H1 (cell line): ENCODE data around the gene ECI1. TPM values are rescaled to one million over a fixed set of nuclear protein-coding genes. Genes with fewer than 3 reads are reported as not detected.

ENCODE experiments used
- CTCF ChIA-PET: fragments of 300-600 bp; sonication (Branson Sonifier 250); formaldehyde crosslinking; loops from one replicate; lab custom pipeline; 2021; ENCODE audit not compliant: partially characterized antibody; lab: Charles Lee
- POLR2A ChIA-PET: fragments of 300-600 bp; sonication (Branson Sonifier 250); formaldehyde crosslinking; loops from one replicate; lab custom pipeline; 2021; ENCODE audit warnings: inconsistent platforms; ENCODE audit not compliant: partially characterized antibody; lab: Charles Lee
- DNase-seq, 2 experiments: peaks; one replicate each; pipeline versions ENCODE4 v3.0.0 to v3.0.0-alpha.2; 2010 to 2022; ENCODE audit warnings: low spot score in 2 of 2, low read depth in 1 of 2, mixed read lengths in 1 of 2
- FAIRE-seq: peaks from 2 replicates; lab custom pipeline; 2011; peaks lifted over from hg19 to GRCh38; lab: Jason Lieb, UNC
- H2AFZ ChIP-seq: 2 replicates; pipeline ENCODE4 v1.8.1; 2012; ENCODE audit warnings: low read length, inconsistent platforms
- H2AK5ac ChIP-seq: 2 replicates; pipeline ENCODE4 v1.6.1; 2013; ENCODE audit warnings: low read depth, low read length
- H2BK120ac ChIP-seq: replicated peaks from 2 replicates; pipeline ENCODE3; 2013; ENCODE audit warnings: low read depth, low read length, inconsistent platforms
- H2BK12ac ChIP-seq: 2 replicates; pipeline ENCODE4 v1.6.1; 2013; ENCODE audit warnings: low read depth, low read length
- H2BK15ac ChIP-seq: 2 replicates; pipeline ENCODE4 v1.6.1; 2013; ENCODE audit warnings: low read length
- H2BK20ac ChIP-seq: 2 replicates; pipeline ENCODE4 v1.6.1; 2013; ENCODE audit warnings: low read length
- H2BK5ac ChIP-seq: 2 replicates; pipeline ENCODE4 v1.6.1; 2013; ENCODE audit warnings: low read depth, low read length
- H3K14ac ChIP-seq: 2 replicates; pipeline ENCODE4 v1.6.1; 2013; ENCODE audit warnings: inconsistent platforms; ENCODE audit not compliant: insufficient read length
- H3K18ac ChIP-seq: 2 replicates; pipeline ENCODE4 v1.6.1; 2013; ENCODE audit warnings: low read length; ENCODE audit errors: extremely low read depth
- H3K23ac ChIP-seq: 2 replicates; pipeline ENCODE4 v1.6.1; 2013; ENCODE audit warnings: inconsistent platforms; ENCODE audit not compliant: insufficient read length
- H3K23me2 ChIP-seq: 2 replicates; pipeline ENCODE4 v1.6.1; 2013; ENCODE audit warnings: low read depth, low read length
- H3K27ac ChIP-seq: 2 replicates; pipeline ENCODE4 v1.6.1; 2011; ENCODE audit warnings: low read depth, low read length, inconsistent platforms
- H3K27me3 ChIP-seq, 4 experiments: replicated peaks in 1 of 4; 1 replicate in 1 of 4; 2 replicates in 3 of 4; pipeline versions ENCODE4 v1.6.1 to v1.8.1; 2011 to 2013; ENCODE audit warnings: low read length in 3 of 4, mild to moderate bottlenecking in 3 of 4, inconsistent platforms in 2 of 4, mixed read lengths in 2 of 4, moderate library complexity in 1 of 4; ENCODE audit not compliant: control insufficient read depth in 3 of 4, insufficient read depth in 3 of 4; ENCODE audit errors: extremely low read depth in 1 of 4
- H3K36me3 ChIP-seq, 4 experiments: 2 replicates each; pipeline versions ENCODE4 v1.6.1 to v1.8.1; 2011 to 2013; ENCODE audit warnings: mild to moderate bottlenecking in 4 of 4, low read length in 3 of 4, moderate library complexity in 2 of 4, control low read depth in 1 of 4, inconsistent platforms in 1 of 4; ENCODE audit not compliant: insufficient read depth in 4 of 4, control insufficient read depth in 2 of 4
- H3K4ac ChIP-seq: replicated peaks from 2 replicates; pipeline ENCODE3; 2013; ENCODE audit warnings: low read length, low read depth, mixed read lengths, inconsistent platforms; ENCODE audit not compliant: insufficient read length
- H3K4me1 ChIP-seq, 4 experiments: replicated peaks in 1 of 4; 1 replicate in 1 of 4; 2 replicates in 3 of 4; pipeline versions ENCODE4 v1.6.1 to v1.8.1; 2011 to 2013; ENCODE audit warnings: low read length in 3 of 4, inconsistent platforms in 2 of 4, mixed read lengths in 1 of 4; ENCODE audit not compliant: insufficient read depth in 4 of 4, control insufficient read depth in 3 of 4
- H3K4me2 ChIP-seq, 2 experiments: 2 replicates each; pipeline versions ENCODE4 v1.6.1 to v1.8.1; 2011 to 2013; ENCODE audit warnings: low read depth in 2 of 2, low read length in 2 of 2, control low read depth in 1 of 2, inconsistent platforms in 1 of 2, mild to moderate bottlenecking in 1 of 2; ENCODE audit not compliant: insufficient read depth in 1 of 2
- H3K4me3 ChIP-seq, 4 experiments: fragments of 200-600, 300-600 bp in 1 of 4; sonication (generic), shearing (Covaris generic), sonication (Bioruptor Twin) in 1 of 4; 2 replicates each; pipeline versions ENCODE4 v1.5.1 to v1.8.1; 2011 to 2016; ENCODE audit warnings: low read length in 4 of 4, low read depth in 3 of 4, control low read depth in 2 of 4, inconsistent platforms in 2 of 4, mild to moderate bottlenecking in 2 of 4, mixed read lengths in 1 of 4, moderate library complexity in 1 of 4; ENCODE audit not compliant: insufficient read depth in 2 of 4; ENCODE audit errors: extremely low read depth in 1 of 4
- H3K56ac ChIP-seq: replicated peaks from 2 replicates; pipeline ENCODE3; 2013; ENCODE audit warnings: low read depth, mild to moderate bottlenecking, mixed read lengths, low read length, inconsistent platforms; ENCODE audit not compliant: insufficient read length
- H3K79me1 ChIP-seq: 2 replicates; pipeline ENCODE4 v1.6.1; 2013; ENCODE audit warnings: low read depth, low read length, control low read depth
- H3K79me2 ChIP-seq, 2 experiments: 2 replicates each; pipeline versions ENCODE4 v1.6.1 to v1.8.1; 2012 to 2013; ENCODE audit warnings: low read length in 2 of 2, mild to moderate bottlenecking in 2 of 2, inconsistent platforms in 1 of 2; ENCODE audit not compliant: insufficient read depth in 2 of 2, control insufficient read depth in 1 of 2
- H3K9ac ChIP-seq, 4 experiments: replicated peaks in 1 of 4; 1 replicate in 1 of 4; 2 replicates in 3 of 4; pipeline versions ENCODE4 v1.6.1 to v1.8.1; 2011 to 2013; ENCODE audit warnings: low read depth in 3 of 4, low read length in 3 of 4, control low read depth in 2 of 4, mild to moderate bottlenecking in 2 of 4, moderate library complexity in 2 of 4, inconsistent platforms in 1 of 4; ENCODE audit errors: extremely low read depth in 1 of 4
- H3K9me3 ChIP-seq, 2 experiments: 2 replicates each; pipeline versions ENCODE4 v1.6.1 to v1.8.1; 2012 to 2013; ENCODE audit warnings: mild to moderate bottlenecking in 2 of 2, moderate library complexity in 2 of 2, control low read depth in 1 of 2, inconsistent platforms in 1 of 2, low read depth in 1 of 2, low read length in 1 of 2, mixed read lengths in 1 of 2; ENCODE audit not compliant: insufficient read depth in 2 of 2
- H4K20me1 ChIP-seq, 2 experiments: replicated peaks in 1 of 2; 2 replicates each; pipeline versions ENCODE3 to v1.8.1; 2011 to 2013; ENCODE audit warnings: inconsistent platforms in 2 of 2, low read length in 2 of 2, mild to moderate bottlenecking in 1 of 2; ENCODE audit not compliant: insufficient read depth in 2 of 2, control insufficient read depth in 1 of 2
- H4K5ac ChIP-seq: 2 replicates; pipeline ENCODE4 v1.6.1; 2013; ENCODE audit warnings: low read length, low read depth, mixed read lengths, inconsistent platforms; ENCODE audit not compliant: insufficient read length
- H4K8ac ChIP-seq: 2 replicates; pipeline ENCODE4 v1.8.0; 2013; ENCODE audit warnings: mild to moderate bottlenecking, moderate library complexity, low read length, inconsistent platforms; ENCODE audit not compliant: insufficient read depth; ENCODE audit errors: extremely low read depth
- H4K91ac ChIP-seq: replicated peaks from 2 replicates; pipeline ENCODE3; 2013; ENCODE audit warnings: low read length, mixed read lengths, inconsistent platforms; ENCODE audit not compliant: insufficient read length
- BCL11A ChIP-seq, 2 experiments: IDR thresholded peaks; one replicate each; pipeline ENCODE4 v1.6.1; 2011; ENCODE audit warnings: low read depth in 2 of 2, low read length in 2 of 2, mild to moderate bottlenecking in 2 of 2
- E2F6 ChIP-seq: IDR thresholded peaks from 2 replicates; pipeline ENCODE4 v1.6.1; 2012; ENCODE audit warnings: inconsistent platforms
- EP300 ChIP-seq, 2 experiments: IDR thresholded peaks; 1 replicate in 1 of 2; 2 replicates in 1 of 2; pipeline ENCODE4 v1.6.1; 2011 to 2012; ENCODE audit warnings: low read depth in 2 of 2, low read length in 2 of 2, mild to moderate bottlenecking in 2 of 2, borderline replicate concordance in 1 of 2, inconsistent platforms in 1 of 2, moderate library complexity in 1 of 2
- HDAC2 ChIP-seq, 2 experiments: fragments of 300-600 bp in 1 of 2; sonication (generic) in 1 of 2; IDR thresholded peaks; 2 replicates each; pipeline ENCODE4 v1.6.1; 2011 to 2012; ENCODE audit warnings: low read depth in 2 of 2, low read length in 2 of 2, mild to moderate bottlenecking in 2 of 2, moderate library complexity in 2 of 2, borderline replicate concordance in 1 of 2, inconsistent platforms in 1 of 2
- KDM4A ChIP-seq: IDR thresholded peaks from one replicate; pipeline ENCODE4 v1.7.1; 2012; ENCODE audit warnings: low read depth, mild to moderate bottlenecking, moderate library complexity, low read length, inconsistent platforms; ENCODE audit not compliant: severe bottlenecking
- POU5F1 ChIP-seq: IDR thresholded peaks from 2 replicates; pipeline ENCODE4 v1.6.1; 2011; ENCODE audit warnings: low read depth, mild to moderate bottlenecking, low read length, moderate library complexity
- RXRA ChIP-seq: IDR thresholded peaks from 2 replicates; pipeline ENCODE4 v1.6.1; 2011; ENCODE audit warnings: low read depth, mild to moderate bottlenecking, low read length, moderate library complexity; ENCODE audit not compliant: insufficient read depth
- USF2 ChIP-seq: IDR thresholded peaks from 2 replicates; pipeline ENCODE4 v1.6.1; 2011; ENCODE audit warnings: low read length, improper control_type of control experiment
- YY1 ChIP-seq: IDR thresholded peaks from 2 replicates; pipeline ENCODE4 v1.6.1; 2011; ENCODE audit warnings: low read depth, mild to moderate bottlenecking, low read length
- WGBS, 2 experiments: shearing (Covaris generic) in 1 of 2; methylation state at CpG; one replicate each; pipeline versions ENCODE4 v1.1.6 to v1.1.7; 2013 to 2015; ENCODE audit warnings: low lambda C conversion rate in 2 of 2, mixed read lengths in 2 of 2, inconsistent platforms in 1 of 2, low coverage in 1 of 2, missing lambda C conversion rate in 1 of 2; ENCODE audit not compliant: insufficient replicate concordance in 2 of 2, insufficient coverage in 1 of 2, insufficient read length in 1 of 2; ENCODE audit errors: extremely low coverage in 1 of 2, missing lambda C conversion rate in 1 of 2; 5-methylcytosine and 5-hydroxymethylcytosine counted together
- polyA plus RNA-seq, 7 experiments: library from polyadenylated mRNA; depleted of rRNA in 3 of 7; stranded (reverse) in 5 of 7; unstranded in 2 of 7; fragments of >200 nt in 5 of 7; fragments of 200-250 nt in 2 of 7; gene quantifications; 1 replicate in 5 of 7; 2 replicates in 1 of 7; 4 replicates in 1 of 7; pipeline versions ENCODE4 v1.2.1 to v1.2.3, GENCODE V29; 2011 to 2013; ENCODE audit warnings: missing spikeins in 2 of 7, mixed read lengths in 2 of 7
- total RNA-seq: library from RNA; stranded (reverse); fragmentation: NEBNext Ultra II Directional; extraction: Animal tissue kit (Norgen Biotek cat#: 25700); gene quantifications from 2 replicates; pipeline ENCODE4 v1.2.1, GENCODE V29; 2021

Gene ECI1
- total and polyA plus RNA-seq, 2 of the 8 experiments (the other 6 are each of a cell fraction or from before 2014, with no cell fraction given), result 79.5 to 151 TPM

GRCh38 chr16:2243781-2244180, 7.6 kb downstream of the ECI1 start:
- H3K4ac ChIP-seq, result no peak overlapping the region
- H2BK20ac ChIP-seq, result no peak overlapping the region
- H3K79me2 ChIP-seq, result peaks cover 0 to 5% of the 10 kb centered on the region in 2 experiments; a peak in 2 of 4 replicates
- no peak overlapping the region for H3K56ac ChIP-seq
- no peak overlapping the region for H3K18ac ChIP-seq
- no peaks in the 10 kb centered on the region; the same call in 1 of the 2 replicates for H3K79me1 ChIP-seq
- no peaks in the 10 kb centered on the region for H3K9me3 ChIP-seq
- ChIA-PET POLR2A (interaction anchor here (1.9 to 8.6 kb wide), 2 partner anchors 10 to 12 kb away, joined by 5 to 181 read pairs; partner anchors contain the start of gene ECI1), CTCF (interaction anchor here (1.1 to 2.1 kb wide), 3 partner anchors 8 to 257 kb away, joined by 4 to 10 read pairs (median 9); partner anchors contain the start of gene DNASE1L2)
- no peak overlapping the region for H3K23ac ChIP-seq
- H2BK120ac ChIP-seq, result no peak overlapping the region
- peaks cover 4 to 19% of the 10 kb centered on the region in 2 experiments for H4K20me1 ChIP-seq
- 0 out of 2 replicates have a peak overlapping the region, but pooled peaks have one; percentile 77 for H4K8ac ChIP-seq
- no peak overlapping the region for H3K4me2 ChIP-seq
- no peak overlapping the region for H2AK5ac ChIP-seq
- WGBS, 2 experiments, result 90% methylated on average over 11 of the region's 11 CpGs; no CpG with 5 or more reads in 1 of the 2 experiments
- no peak overlapping the region for H3K27ac ChIP-seq
- peaks cover 18 to 41% (median 32%) of the 10 kb centered on the region in 4 experiments for H3K36me3 ChIP-seq
- H3K27me3 ChIP-seq, result no peaks in the 10 kb centered on the region
- H3K9ac ChIP-seq, result no peak overlapping the region
- no peak overlapping the region for H3K14ac ChIP-seq
- H4K91ac ChIP-seq, result no peak overlapping the region
- no peak overlapping the region for H4K5ac ChIP-seq
- no peak overlapping the region for H3K4me3 ChIP-seq
- H2BK15ac ChIP-seq, result no peak overlapping the region
- H2AFZ ChIP-seq, result no peak overlapping the region
- TF ChIP-seq RXRA, result no peak
- TF ChIP-seq E2F6, result no peak
- TF ChIP-seq KDM4A, result no peak
- TF ChIP-seq YY1, result no peak
- no peak for TF ChIP-seq EP300 (IDR thresholded peaks at IDR 0.05; ENCODE audit: borderline replicate concordance in 1 of 2, low read depth in 2 of 2, low read length in 2 of 2)
- no peak for TF ChIP-seq USF2
- TF ChIP-seq BCL11A (IDR thresholded peaks at IDR 0.05; ENCODE audit: low read depth in 2 of 2, low read length in 2 of 2), result no peak
- no peak for TF ChIP-seq POU5F1
- no peak for TF ChIP-seq HDAC2 (IDR thresholded peaks at IDR 0.05; ENCODE audit: borderline replicate concordance in 1 of 2, low read depth in 2 of 2, low read length in 2 of 2)
- no peaks in the 10 kb centered on the region; a peak in 1 of 7 replicates for H3K4me1 ChIP-seq
- DNase-seq (no peak), FAIRE-seq (no peak)
- no peaks in the 10 kb centered on the region for H3K23me2 ChIP-seq
- no peak overlapping the region for H2BK5ac ChIP-seq
- no peak overlapping the region for H2BK12ac ChIP-seq
